ENCODE measurements around the gene EDRF1. TPM values are rescaled to one million over a fixed set of nuclear protein-coding genes. Genes with fewer than 3 reads are reported as not detected.

Gene EDRF1
- total RNA-seq, 1 donor from 2014 or later, result 23.2 TPM

DNA sequence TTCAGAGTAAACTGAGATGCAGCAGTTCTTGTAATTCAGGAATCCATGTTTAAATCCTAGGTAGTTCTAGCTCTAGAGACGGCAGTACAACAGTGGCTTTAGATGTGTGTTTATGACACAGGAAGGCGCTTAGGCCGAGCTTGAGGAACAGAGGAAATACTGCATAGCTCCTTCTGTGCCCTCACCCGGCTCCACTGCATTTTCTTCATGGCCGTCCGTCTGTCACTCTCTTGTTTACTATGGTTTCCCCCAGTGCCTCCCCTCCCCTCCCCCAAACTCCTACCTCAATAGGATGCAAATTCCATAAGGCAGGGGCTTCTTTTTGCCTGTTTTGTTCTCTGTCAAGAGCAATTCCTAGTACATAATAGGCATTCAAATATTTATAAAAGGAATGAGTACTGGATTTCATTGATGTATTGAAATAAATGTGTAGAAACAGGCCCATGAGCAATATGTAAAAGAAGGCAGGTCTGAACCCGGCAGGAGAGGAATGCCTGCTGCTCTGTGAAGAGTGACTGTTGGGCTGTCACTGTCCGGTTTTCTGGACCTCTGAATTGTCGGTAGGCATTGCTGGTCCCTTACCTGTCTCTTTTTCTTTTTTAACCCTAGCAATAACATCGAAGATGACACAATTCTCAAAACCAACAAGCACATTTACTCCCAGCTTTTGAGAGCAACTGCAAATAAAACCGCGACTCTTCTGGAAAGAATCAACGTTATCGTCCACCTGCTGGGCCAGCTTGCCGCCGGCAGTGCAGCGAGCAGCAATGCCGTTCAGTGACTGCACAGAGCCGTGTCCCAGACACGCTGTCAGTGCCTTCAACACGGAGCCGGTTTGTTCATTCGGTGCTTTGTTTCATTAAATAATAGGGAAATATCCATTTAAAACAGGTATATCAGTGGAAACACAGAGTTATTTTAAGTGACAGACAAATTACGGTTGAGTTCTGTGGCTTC, 43.5 kb downstream of the EDRF1 start:
- Mint-ChIP-seq H3K27ac (ENCODE audit: unreplicated experiment) (no peak overlapping the region), H3K36me3 (ENCODE audit: unreplicated experiment) (peaks cover 55% of the 10 kb centered on the region), H3K9me3 (ENCODE audit: unreplicated experiment) (no peaks in the 10 kb centered on the region), H3K4me3 (ENCODE audit: unreplicated experiment) (no peak overlapping the region), H3K27me3 (ENCODE audit: unreplicated experiment) (no peaks in the 10 kb centered on the region), H3K4me1 (ENCODE audit: unreplicated experiment) (no peaks in the 10 kb centered on the region)
- DNase-seq (ENCODE audit: extremely low spot score, unreplicated experiment), result no peak
- TF ChIP-seq, protein P1, sequence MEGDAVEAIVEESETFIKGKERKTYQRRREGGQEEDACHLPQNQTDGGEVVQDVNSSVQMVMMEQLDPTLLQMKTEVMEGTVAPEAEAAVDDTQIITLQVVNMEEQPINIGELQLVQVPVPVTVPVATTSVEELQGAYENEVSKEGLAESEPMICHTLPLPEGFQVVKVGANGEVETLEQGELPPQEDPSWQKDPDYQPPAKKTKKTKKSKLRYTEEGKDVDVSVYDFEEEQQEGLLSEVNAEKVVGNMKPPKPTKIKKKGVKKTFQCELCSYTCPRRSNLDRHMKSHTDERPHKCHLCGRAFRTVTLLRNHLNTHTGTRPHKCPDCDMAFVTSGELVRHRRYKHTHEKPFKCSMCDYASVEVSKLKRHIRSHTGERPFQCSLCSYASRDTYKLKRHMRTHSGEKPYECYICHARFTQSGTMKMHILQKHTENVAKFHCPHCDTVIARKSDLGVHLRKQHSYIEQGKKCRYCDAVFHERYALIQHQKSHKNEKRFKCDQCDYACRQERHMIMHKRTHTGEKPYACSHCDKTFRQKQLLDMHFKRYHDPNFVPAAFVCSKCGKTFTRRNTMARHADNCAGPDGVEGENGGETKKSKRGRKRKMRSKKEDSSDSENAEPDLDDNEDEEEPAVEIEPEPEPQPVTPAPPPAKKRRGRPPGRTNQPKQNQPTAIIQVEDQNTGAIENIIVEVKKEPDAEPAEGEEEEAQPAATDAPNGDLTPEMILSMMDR (IDR thresholded peaks at IDR 0.05), result no peak

DNA sequence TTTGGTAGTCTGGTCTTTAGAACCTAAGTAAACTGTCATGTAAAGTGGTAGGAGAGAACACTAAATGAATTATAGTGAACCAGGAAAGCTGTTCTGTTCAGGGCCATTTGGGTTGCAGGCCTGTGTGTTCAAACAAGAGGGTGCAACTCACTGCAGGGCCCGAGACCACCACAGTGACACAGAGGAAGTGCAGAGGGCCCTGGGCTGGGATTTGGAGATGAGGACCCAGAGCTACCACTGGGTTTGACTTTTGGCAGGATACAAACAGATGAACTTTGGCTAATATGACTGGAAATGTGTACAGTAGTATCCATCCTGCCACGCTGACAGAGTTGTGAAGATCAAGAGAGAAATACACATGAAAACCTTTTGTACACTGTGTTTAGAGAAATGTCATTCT, 46.3 kb downstream of the EDRF1 start:
- H3K36me3 Mint-ChIP-seq (ENCODE audit: unreplicated experiment), result peaks cover 40% of the 10 kb centered on the region
- H3K27ac Mint-ChIP-seq (ENCODE audit: unreplicated experiment), result no peak overlapping the region
- H3K4me1 Mint-ChIP-seq (ENCODE audit: unreplicated experiment), result no peaks in the 10 kb centered on the region
- H3K27me3 Mint-ChIP-seq (ENCODE audit: unreplicated experiment), result no peaks in the 10 kb centered on the region
- DNase-seq (ENCODE audit: extremely low spot score, unreplicated experiment), result no peak
- no peak overlapping the region for H3K4me3 Mint-ChIP-seq (ENCODE audit: unreplicated experiment)
- TF ChIP-seq, protein P1 (IDR thresholded peaks at IDR 0.05), result no peak
- no peaks in the 10 kb centered on the region for H3K9me3 Mint-ChIP-seq (ENCODE audit: unreplicated experiment)

DNA sequence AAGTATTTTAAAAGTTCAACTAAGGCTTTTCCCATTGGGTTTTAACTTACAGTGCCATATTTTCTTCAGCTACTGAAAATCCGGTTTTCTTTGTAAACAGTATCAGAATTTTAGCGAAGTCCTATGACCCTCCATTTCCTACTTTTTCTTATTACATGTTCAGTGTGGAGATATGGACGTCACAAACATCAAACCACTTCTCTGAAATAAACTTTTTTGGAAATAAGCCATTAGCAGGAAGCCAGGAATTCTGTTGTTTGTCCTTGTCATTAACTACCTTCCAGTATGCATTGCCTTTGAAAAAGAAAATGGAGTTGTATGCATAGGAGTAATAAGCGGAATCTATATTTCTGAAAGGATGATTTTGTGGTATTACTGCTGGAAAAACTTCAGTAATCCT, 47.0 kb downstream of the EDRF1 start:
- no peaks in the 10 kb centered on the region for H3K27me3 Mint-ChIP-seq (ENCODE audit: unreplicated experiment)
- TF ChIP-seq, protein P1 (IDR thresholded peaks at IDR 0.05), result no peak
- DNase-seq (ENCODE audit: extremely low spot score, unreplicated experiment), result no peak

DNA sequence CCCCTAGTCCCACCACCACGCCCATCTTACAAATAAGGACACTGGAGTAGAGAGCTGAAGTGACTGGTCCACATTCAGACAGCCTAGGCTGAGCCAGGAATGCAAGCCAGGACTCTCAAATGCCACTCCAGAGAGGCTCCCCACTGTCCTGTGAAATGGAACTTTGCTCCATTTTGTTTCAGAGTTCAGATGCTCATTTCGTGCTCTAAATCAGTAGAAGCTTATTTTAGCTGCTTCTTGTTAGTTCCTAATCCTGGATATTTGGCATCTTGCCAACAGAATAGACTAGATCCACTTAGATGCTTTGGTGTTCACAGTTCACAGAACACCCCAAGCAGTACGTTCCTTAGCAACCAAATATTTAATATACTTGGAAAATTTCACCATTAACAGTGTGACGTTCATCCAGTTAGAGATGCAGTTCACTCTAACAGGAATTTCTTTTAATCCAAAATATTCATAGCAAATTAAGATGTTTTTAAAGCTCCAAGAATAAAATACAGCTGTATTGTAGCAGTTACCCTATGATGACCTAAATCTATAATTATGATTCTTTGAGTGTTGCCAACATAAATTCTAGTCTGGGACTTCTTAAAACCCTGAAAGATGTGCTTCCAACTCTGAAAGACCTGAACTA, 48.8 kb downstream of the EDRF1 start:
- no peak for DNase-seq (ENCODE audit: extremely low spot score, unreplicated experiment)
- peaks cover 31% of the 10 kb centered on the region for H3K36me3 Mint-ChIP-seq (ENCODE audit: unreplicated experiment)
- H3K27me3 Mint-ChIP-seq (ENCODE audit: unreplicated experiment), result no peaks in the 10 kb centered on the region
- H3K4me3 Mint-ChIP-seq (ENCODE audit: unreplicated experiment), result no peak overlapping the region
- H3K4me1 Mint-ChIP-seq (ENCODE audit: unreplicated experiment), result no peaks in the 10 kb centered on the region
- TF ChIP-seq, protein P1 (IDR thresholded peaks at IDR 0.05), result no peak
- no peak overlapping the region for H3K27ac Mint-ChIP-seq (ENCODE audit: unreplicated experiment)
- H3K9me3 Mint-ChIP-seq (ENCODE audit: unreplicated experiment), result no peaks in the 10 kb centered on the region

More for the DNA sequence above, 47.0 kb downstream of the EDRF1 start:
- no peaks in the 10 kb centered on the region for H3K9me3 Mint-ChIP-seq (ENCODE audit: unreplicated experiment)
- H3K4me3 Mint-ChIP-seq (ENCODE audit: unreplicated experiment), result no peak overlapping the region
- no peaks in the 10 kb centered on the region for H3K4me1 Mint-ChIP-seq (ENCODE audit: unreplicated experiment)
- no peak overlapping the region for H3K27ac Mint-ChIP-seq (ENCODE audit: unreplicated experiment)
- peaks cover 38% of the 10 kb centered on the region for H3K36me3 Mint-ChIP-seq (ENCODE audit: unreplicated experiment)

DNA sequence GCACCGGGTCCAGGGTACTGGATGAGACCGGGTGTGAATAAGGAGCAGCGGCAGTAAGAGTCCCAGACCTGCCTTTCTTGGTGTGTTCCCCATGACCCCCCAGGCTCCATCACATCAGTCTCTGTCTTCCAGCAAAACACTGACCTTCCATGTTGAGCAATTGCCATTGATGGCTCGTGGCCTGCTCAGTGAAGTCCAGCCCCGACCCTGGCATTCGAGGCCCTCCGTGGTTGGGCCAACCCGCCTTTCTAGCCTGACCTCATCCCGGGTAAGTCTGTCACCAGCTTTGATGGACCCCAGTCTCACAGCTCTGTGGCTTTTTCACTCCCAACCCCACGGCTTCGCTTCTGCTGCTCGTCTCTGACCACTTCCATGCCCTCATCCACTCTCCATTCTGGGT, 49.7 kb downstream of the EDRF1 start:
- peaks cover 25% of the 10 kb centered on the region for H3K36me3 Mint-ChIP-seq (ENCODE audit: unreplicated experiment)
- no peak overlapping the region for H3K27ac Mint-ChIP-seq (ENCODE audit: unreplicated experiment)
- TF ChIP-seq, protein P1 (IDR thresholded peaks at IDR 0.05), result no peak
- H3K4me1 Mint-ChIP-seq (ENCODE audit: unreplicated experiment), result no peaks in the 10 kb centered on the region
- DNase-seq (ENCODE audit: extremely low spot score, unreplicated experiment), result no peak
- H3K9me3 Mint-ChIP-seq (ENCODE audit: unreplicated experiment), result no peaks in the 10 kb centered on the region
- no peak overlapping the region for H3K4me3 Mint-ChIP-seq (ENCODE audit: unreplicated experiment)
- no peaks in the 10 kb centered on the region for H3K27me3 Mint-ChIP-seq (ENCODE audit: unreplicated experiment)
